Muscle of leg (tissue), 11 donors: ENCODE results near the gene PRICKLE1. TPM values are rescaled to one million over a fixed set of nuclear protein-coding genes. Genes with fewer than 3 reads are reported as not detected.
A peak's percentile ranks its signal among the peaks of the same experiment; 100 is the strongest.

Experiments
- DNase-seq: peaks from one replicate; pipeline ENCODE4 v3.0.0; 2013
- H3K27ac ChIP-seq: one replicate; pipeline ENCODE4 v1.5.1; 2013; ENCODE audit warnings: mild to moderate bottlenecking, low read length, control low read depth
- H3K27me3 ChIP-seq: one replicate; pipeline ENCODE4 v1.6.1; 2013; ENCODE audit warnings: low read length; ENCODE audit not compliant: control insufficient read depth, insufficient read depth
- H3K36me3 ChIP-seq: one replicate; pipeline ENCODE4 v1.6.1; 2013; ENCODE audit warnings: low read length; ENCODE audit not compliant: control insufficient read depth, insufficient read depth
- H3K4me1 ChIP-seq: one replicate; pipeline ENCODE4 v1.6.1; 2013; ENCODE audit warnings: low read length; ENCODE audit not compliant: control insufficient read depth, insufficient read depth
- H3K4me3 ChIP-seq: one replicate; pipeline ENCODE4 v1.5.1; 2013; ENCODE audit warnings: low read length, control low read depth
- H3K9me3 ChIP-seq: replicated peaks from 2 replicates; pipeline ENCODE4 v1.6.1; 2013; ENCODE audit warnings: low read depth, low read length; ENCODE audit not compliant: control insufficient read depth
- WGBS: methylation state at CpG from one replicate; pipeline ENCODE4 v1.1.5; 2013; ENCODE audit warnings: missing lambda C conversion rate; ENCODE audit not compliant: insufficient coverage; 5-methylcytosine and 5-hydroxymethylcytosine counted together
- polyA plus RNA-seq, 8 donors: library from polyadenylated mRNA; unstranded; fragments of 120-200 nt; gene quantifications; one replicate each; pipeline versions ENCODE4 v1.2.1 to v1.2.3, GENCODE V29; 2013; ENCODE audit warnings: inconsistent platforms in 1 of 8, low replicate concordance in 1 of 8; ENCODE audit not compliant: insufficient read length in 8 of 8, insufficient read depth in 1 of 8
- total RNA-seq: library from RNA; stranded (reverse); fragments of 120-200 nt; gene quantifications from one replicate; pipeline ENCODE4 v1.2.4, GENCODE V29; 2013

PRICKLE1 gene
- total and polyA plus RNA-seq, 9 donors = 12.9 to 32.3 (median 27.1) TPM

- peaks cover 4% of the 10 kb centered on the region for H3K4me1 ChIP-seq
- no peaks in the 10 kb centered on the region for H3K27me3 ChIP-seq
- H3K27ac ChIP-seq = no peak overlapping the region
- no peaks in the 10 kb centered on the region for H3K36me3 ChIP-seq
- no peaks in the 10 kb centered on the region for H3K9me3 ChIP-seq
- no peak overlapping the region for H3K4me3 ChIP-seq
- DNase-seq = peak; percentile 73
- WGBS = no CpG with 5 or more reads among the region's 6 CpGs
Measured at GRCh38 chr12:42502682-42503081, 86.9 kb downstream of the PRICKLE1 start.

- H3K36me3 ChIP-seq = no peaks in the 10 kb centered on the region
- no peak overlapping the region for H3K4me3 ChIP-seq
- H3K27ac ChIP-seq = no peak overlapping the region
- no peaks in the 10 kb centered on the region for H3K27me3 ChIP-seq
- WGBS = 84% methylated on average over 2 of the region's 3 CpGs
- no peaks in the 10 kb centered on the region for H3K9me3 ChIP-seq
- DNase-seq = no peak
- no peaks in the 10 kb centered on the region for H3K4me1 ChIP-seq
Measured at GRCh38 chr12:42498549-42499247, 90.8 kb downstream of the PRICKLE1 start.

GRCh38 chr12:42496886-42497285 is 92.7 kb downstream of the PRICKLE1 start:
- no CpG with 5 or more reads among the region's 4 CpGs for WGBS
- no peaks in the 10 kb centered on the region for H3K27me3 ChIP-seq
- no peak overlapping the region for H3K27ac ChIP-seq
- DNase-seq = no peak
- no peaks in the 10 kb centered on the region for H3K36me3 ChIP-seq
- no peaks in the 10 kb centered on the region for H3K9me3 ChIP-seq
- H3K4me1 ChIP-seq = no peaks in the 10 kb centered on the region
- no peak overlapping the region for H3K4me3 ChIP-seq

- no peaks in the 10 kb centered on the region for H3K9me3 ChIP-seq
- no peak overlapping the region for H3K4me3 ChIP-seq
- no peaks in the 10 kb centered on the region for H3K4me1 ChIP-seq
- no peak for DNase-seq
- no CpG with 5 or more reads among the region's 4 CpGs for WGBS
- H3K36me3 ChIP-seq = no peaks in the 10 kb centered on the region
- no peak overlapping the region for H3K27ac ChIP-seq
- no peaks in the 10 kb centered on the region for H3K27me3 ChIP-seq
Measured at GRCh38 chr12:42495244-42495643, 94.3 kb downstream of the PRICKLE1 start.

- Histone ChIP-seq H3K27ac (no peak overlapping the region), H3K4me1 (no peaks in the 10 kb centered on the region), H3K27me3 (no peaks in the 10 kb centered on the region), H3K4me3 (no peak overlapping the region), H3K36me3 (no peaks in the 10 kb centered on the region), H3K9me3 (no peaks in the 10 kb centered on the region)
- no peak for DNase-seq
- WGBS = no CpG with 5 or more reads among the region's 1 CpG
Measured at GRCh38 chr12:42492267-42492666, 97.3 kb downstream of the PRICKLE1 start.

- WGBS = 81% methylated on average over 5 of the region's 5 CpGs
Measured at GRCh38 chr12:42490261-42490842, 99.2 kb downstream of the PRICKLE1 start.

GRCh38 chr12:42486407-42486806 is 103.1 kb downstream of the PRICKLE1 start:
- WGBS = no CpG with 5 or more reads among the region's 2 CpGs
- H3K27me3 ChIP-seq = peaks cover 2% of the 10 kb centered on the region
- H3K4me3 ChIP-seq = no peak overlapping the region
- H3K36me3 ChIP-seq = no peaks in the 10 kb centered on the region
- no peak overlapping the region for H3K27ac ChIP-seq
- no peaks in the 10 kb centered on the region for H3K9me3 ChIP-seq
- peaks cover 10% of the 10 kb centered on the region for H3K4me1 ChIP-seq
- no peak for DNase-seq

More at GRCh38 chr12:42490261-42490842, 99.2 kb downstream of the PRICKLE1 start:
- no peaks in the 10 kb centered on the region for H3K36me3 ChIP-seq
- no peaks in the 10 kb centered on the region for H3K4me1 ChIP-seq
- no peaks in the 10 kb centered on the region for H3K27me3 ChIP-seq
- H3K4me3 ChIP-seq = no peak overlapping the region
- no peak for DNase-seq
- no peaks in the 10 kb centered on the region for H3K9me3 ChIP-seq
- H3K27ac ChIP-seq = no peak overlapping the region

- Histone ChIP-seq H3K4me1 (peaks cover 10% of the 10 kb centered on the region), H3K27me3 (peaks cover 2% of the 10 kb centered on the region), H3K4me3 (no peak overlapping the region), H3K36me3 (no peaks in the 10 kb centered on the region), H3K9me3 (no peaks in the 10 kb centered on the region), H3K27ac (no peak overlapping the region)
- no peak for DNase-seq
- 80% methylated on average over 1 of the region's 3 CpGs for WGBS
Measured at GRCh38 chr12:42485823-42486222, 103.7 kb downstream of the PRICKLE1 start.

GRCh38 chr12:42484996-42485395 is 104.5 kb downstream of the PRICKLE1 start:
- peak; percentile 36 for DNase-seq
- H3K36me3 ChIP-seq = no peaks in the 10 kb centered on the region
- peak overlapping the region; percentile 79 for H3K27ac ChIP-seq
- H3K27me3 ChIP-seq = peaks cover 2% of the 10 kb centered on the region
- H3K4me3 ChIP-seq = no peak overlapping the region
- no peaks in the 10 kb centered on the region for H3K9me3 ChIP-seq
- no CpG with 5 or more reads among the region's 3 CpGs for WGBS
- peaks cover 10% of the 10 kb centered on the region for H3K4me1 ChIP-seq

GRCh38 chr12:42483521-42483790 is 106.1 kb downstream of the PRICKLE1 start:
- under 1% methylated on average over 29 of the region's 30 CpGs for WGBS
- Histone ChIP-seq H3K27ac (peak overlapping the region; percentile 93), H3K27me3 (peaks cover 2% of the 10 kb centered on the region), H3K36me3 (no peaks in the 10 kb centered on the region), H3K4me1 (peaks cover 10% of the 10 kb centered on the region), H3K4me3 (peak overlapping the region; percentile 71), H3K9me3 (no peaks in the 10 kb centered on the region)
- peak; percentile 69 for DNase-seq
